ENCODE data around the gene SMYD3.

The SMYD3 gene

GRCh38 chr1:245718951-245719350 lies 788.1 kb downstream of the SMYD3 start:
- no peaks in the 10 kb centered on the region for H3K27me3 ChIP-seq (ENCODE audit: insufficient read depth, poor library complexity, severe bottlenecking)
- TF ChIP-seq REST (IDR thresholded peaks at IDR 0.05; ENCODE audit: insufficient replicate concordance, low read depth) (no peak), POLR2AphosphoS5 (IDR thresholded peaks at IDR 0.05; ENCODE audit: low read depth) (no peak), GABPA (IDR thresholded peaks at IDR 0.05; ENCODE audit: low read depth) (no peak), SPI1 (IDR thresholded peaks at IDR 0.05; ENCODE audit: borderline replicate concordance, low read depth) (no peak)
- no peak for DNase-seq (ENCODE audit: low read depth in 1 of 2, low spot score in 1 of 2)
- H3K27ac ChIP-seq (replicated peaks), result no peak overlapping the region
- no peak overlapping the region for H3K4me3 ChIP-seq (replicated peaks; ENCODE audit: insufficient read depth, low read length)

GRCh38 chr1:245718123-245718522 lies 789.0 kb downstream of the SMYD3 start:
- H3K4me3 ChIP-seq (replicated peaks; ENCODE audit: insufficient read depth, low read length), result no peak overlapping the region
- no peak overlapping the region for H3K27ac ChIP-seq (replicated peaks)
- no peak for DNase-seq (ENCODE audit: low read depth in 1 of 2, low spot score in 1 of 2)
- TF ChIP-seq REST (IDR thresholded peaks at IDR 0.05; ENCODE audit: insufficient replicate concordance, low read depth) (no peak), SPI1 (IDR thresholded peaks at IDR 0.05; ENCODE audit: borderline replicate concordance, low read depth) (no peak), POLR2AphosphoS5 (IDR thresholded peaks at IDR 0.05; ENCODE audit: low read depth) (no peak), GABPA (IDR thresholded peaks at IDR 0.05; ENCODE audit: low read depth) (no peak), CTCF (IDR thresholded peaks at IDR 0.05; ENCODE audit: insufficient read depth, low read length) (no peak)
- no peaks in the 10 kb centered on the region for H3K27me3 ChIP-seq (ENCODE audit: insufficient read depth, poor library complexity, severe bottlenecking)

- Histone ChIP-seq H3K4me3 (replicated peaks; ENCODE audit: insufficient read depth, low read length) (no peak overlapping the region), H3K27me3 (ENCODE audit: insufficient read depth, poor library complexity, severe bottlenecking) (no peaks in the 10 kb centered on the region), H3K27ac (replicated peaks) (no peak overlapping the region)
- DNase-seq (ENCODE audit: low read depth in 1 of 2, low spot score in 1 of 2), result no peak
- TF ChIP-seq SPI1 (IDR thresholded peaks at IDR 0.05; ENCODE audit: borderline replicate concordance, low read depth), result no peak
- no peak for TF ChIP-seq CTCF (IDR thresholded peaks at IDR 0.05; ENCODE audit: insufficient read depth, low read length)
- no peak for TF ChIP-seq POLR2AphosphoS5 (IDR thresholded peaks at IDR 0.05; ENCODE audit: low read depth)
- no peak for TF ChIP-seq GABPA (IDR thresholded peaks at IDR 0.05; ENCODE audit: low read depth)
- TF ChIP-seq REST (IDR thresholded peaks at IDR 0.05; ENCODE audit: insufficient replicate concordance, low read depth), result no peak
Observed at GRCh38 chr1:245717611-245718010, 789.5 kb downstream of the SMYD3 start.
